ENCODE results near the gene CDH23.

The CDH23 gene

DNA sequence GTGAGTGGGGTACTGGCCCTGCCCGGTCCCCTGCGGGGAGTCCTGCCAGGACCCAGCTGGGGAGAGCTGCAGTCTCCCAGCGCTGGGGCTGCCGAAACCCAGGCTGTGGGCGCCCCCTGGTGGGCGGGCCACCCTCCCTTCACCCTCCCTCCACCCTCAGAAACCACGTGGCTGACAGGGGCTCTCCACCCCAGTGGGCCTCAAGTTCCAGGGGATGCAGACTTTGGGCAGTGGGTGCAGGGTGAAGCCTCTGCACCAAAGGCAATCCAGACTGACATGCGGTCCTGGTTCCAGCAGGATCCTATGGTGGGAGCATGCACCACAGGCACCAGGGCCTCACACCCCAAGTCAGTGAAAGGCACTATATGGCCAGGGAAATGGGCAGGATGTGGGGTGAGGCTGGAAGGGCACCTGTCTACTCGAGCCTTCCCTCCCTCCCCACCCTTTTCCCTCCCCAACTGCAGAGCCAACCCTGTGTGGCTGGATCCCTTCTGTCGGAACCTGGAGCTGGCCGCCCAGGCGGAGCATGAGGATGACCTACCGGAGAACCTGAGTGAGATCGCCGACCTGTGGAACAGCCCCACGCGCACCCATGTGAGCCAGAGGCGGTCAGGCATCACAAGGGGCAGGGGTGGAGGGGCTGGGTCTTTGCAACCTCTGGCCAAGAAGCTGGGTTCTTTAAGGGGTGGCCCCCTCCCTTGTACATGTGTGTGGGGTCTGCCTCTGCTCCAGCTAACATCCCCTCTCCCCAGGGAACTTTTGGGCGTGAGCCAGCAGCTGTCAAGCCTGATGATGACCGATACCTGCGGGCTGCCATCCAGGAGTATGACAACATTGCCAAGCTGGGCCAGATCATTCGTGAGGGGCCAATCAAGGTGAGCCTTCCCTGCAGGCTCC, 415.5 kb downstream of the CDH23 start:
- DNase-seq, result no peak

DNA sequence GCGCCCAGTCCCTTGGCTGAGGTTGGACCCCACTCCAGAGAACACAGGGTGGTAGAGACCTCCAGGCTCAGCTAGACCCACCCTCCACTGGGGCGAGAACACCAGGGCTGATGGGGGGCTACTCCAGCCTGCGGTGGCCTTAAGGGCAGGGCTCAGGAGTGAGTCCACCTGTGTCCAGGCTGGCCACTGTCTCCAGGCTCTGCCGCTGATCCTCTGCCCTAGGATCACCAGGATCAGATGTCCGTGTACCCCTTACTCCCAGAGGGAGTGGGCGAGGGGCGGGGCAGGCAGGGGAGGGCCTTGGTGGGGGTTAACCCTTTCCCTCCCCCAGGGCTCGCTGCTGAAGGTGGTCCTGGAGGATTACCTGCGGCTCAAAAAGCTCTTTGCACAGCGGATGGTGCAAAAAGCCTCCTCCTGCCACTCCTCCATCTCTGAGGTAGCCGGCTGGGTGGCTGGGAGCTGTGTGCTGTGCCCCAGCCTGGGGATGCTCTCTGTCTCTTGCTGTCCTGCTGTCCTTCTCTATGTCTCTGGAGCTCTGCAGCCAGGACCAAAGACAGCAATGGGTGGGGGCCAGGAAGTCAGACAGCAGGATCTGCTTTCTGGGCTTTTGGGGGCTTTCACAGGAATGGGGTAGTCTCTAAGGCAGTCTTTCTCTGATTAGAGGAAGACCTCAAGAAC, 416.3 kb downstream of the CDH23 start:
- DNase-seq, result no peak

- DNase-seq, result no peak
These were observed 418.2 kb downstream of the CDH23 start for GRCh38 chr10:71814922-71815411.

- no peak for DNase-seq
These were observed 418.9 kb downstream of the CDH23 start for GRCh38 chr10:71815515-71816130.

DNA sequence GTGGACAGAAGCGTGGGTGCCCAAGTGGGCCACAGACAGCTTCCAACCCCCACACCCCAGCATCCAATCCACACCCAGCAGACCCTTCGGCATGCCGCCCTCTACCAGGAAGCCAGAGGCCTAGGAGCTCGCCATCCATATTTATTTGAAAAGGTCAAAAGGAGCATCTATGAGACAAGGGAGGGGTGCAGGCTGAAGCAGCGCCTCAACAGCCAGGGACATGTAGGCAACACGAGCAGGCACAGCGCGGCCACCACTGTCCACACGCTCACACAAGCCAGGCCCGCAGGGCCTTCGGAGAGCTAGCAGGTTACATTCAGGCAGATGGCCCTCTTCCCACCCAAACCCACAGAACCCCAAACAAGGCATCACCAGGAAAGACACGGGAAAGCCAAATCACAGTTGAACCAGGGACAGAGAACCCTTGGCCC, 419.7 kb downstream of the CDH23 start:
- DNase-seq, result no peak

- DNase-seq, result no peak
These were observed 420.4 kb downstream of the CDH23 start for GRCh38 chr10:71816936-71817618.

DNA sequence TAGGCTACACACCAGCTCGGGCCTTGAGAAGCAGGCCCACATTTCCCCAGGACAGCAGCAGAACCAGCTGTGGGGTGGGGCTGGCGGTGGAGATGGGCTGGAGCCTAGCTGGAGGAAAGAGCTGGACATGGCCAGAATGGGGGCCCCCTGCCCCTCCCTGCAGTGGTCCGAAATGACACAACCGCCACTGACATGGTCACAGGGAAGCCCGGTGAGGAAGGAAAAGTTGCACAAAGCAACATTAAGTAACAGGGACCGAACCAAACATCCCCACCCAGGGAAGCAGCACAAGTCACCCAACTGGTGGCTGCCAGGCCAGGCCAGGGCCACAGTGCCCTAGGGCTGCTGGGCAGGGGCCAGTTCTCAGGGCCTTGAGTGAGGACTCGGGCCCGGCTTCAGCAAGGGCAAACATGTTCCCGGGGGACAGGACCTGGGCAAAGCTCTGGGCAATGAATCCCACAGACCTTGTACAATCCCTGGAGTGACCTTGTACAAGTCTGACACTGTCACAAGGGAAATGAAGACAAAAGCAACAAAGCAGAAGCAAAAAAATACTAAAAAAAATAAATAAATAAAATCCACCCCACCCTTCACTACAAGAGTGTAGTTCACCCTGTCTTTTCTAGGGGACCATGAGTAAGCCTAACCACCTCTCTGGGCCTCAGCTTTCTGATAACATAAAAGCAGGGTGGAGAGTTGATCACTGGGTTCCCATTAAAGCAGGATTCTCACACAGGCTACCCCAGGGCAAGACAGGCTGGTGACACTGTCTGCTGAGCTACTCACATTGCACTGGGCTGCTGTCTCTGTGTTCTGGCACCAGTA, 421.3 kb downstream of the CDH23 start:
- no peak for DNase-seq

- no peak for DNase-seq
These were observed 422.0 kb downstream of the CDH23 start for GRCh38 chr10:71818674-71819260.

DNA sequence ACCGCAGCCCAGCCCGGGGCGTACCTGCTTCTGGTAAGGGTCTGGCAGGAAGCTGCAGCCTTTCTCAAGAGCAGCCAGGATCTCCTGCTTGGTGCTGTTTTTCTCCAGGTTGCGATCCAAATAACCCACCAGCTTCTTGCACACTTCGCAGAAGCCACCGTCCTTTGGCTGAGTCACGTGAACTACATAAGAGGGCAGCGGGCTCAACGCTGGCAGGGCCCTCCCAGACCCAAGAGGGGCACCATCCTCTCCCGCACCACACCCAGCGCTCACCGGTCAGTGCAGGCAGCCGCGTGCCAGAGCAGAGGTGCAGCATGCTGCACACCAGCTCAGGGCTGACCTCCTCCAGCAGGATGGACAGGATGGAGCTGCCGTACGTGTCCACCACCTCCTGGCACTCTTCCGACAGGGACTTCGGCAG, 422.7 kb downstream of the CDH23 start:
- DNase-seq, result no peak

DNA sequence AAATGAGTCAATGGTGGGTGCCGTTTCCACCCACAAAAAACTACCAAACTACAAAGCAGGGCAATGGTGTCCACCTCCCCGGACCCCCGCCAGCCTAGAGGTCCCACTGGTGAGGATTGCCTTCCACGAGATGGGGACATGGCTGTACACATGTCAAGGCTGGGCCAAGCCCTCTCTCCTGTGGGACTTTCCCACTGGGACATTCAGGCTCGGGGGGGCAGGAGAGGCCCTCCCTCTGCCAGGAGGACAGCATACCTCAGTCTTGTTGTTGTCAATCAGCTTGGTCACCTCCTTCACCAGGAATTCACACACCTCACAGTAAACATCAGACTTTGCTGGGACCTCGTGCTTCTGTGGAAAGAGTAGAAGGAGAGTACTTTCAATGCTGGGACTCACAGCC, 423.3 kb downstream of the CDH23 start:
- DNase-seq, result no peak

DNA sequence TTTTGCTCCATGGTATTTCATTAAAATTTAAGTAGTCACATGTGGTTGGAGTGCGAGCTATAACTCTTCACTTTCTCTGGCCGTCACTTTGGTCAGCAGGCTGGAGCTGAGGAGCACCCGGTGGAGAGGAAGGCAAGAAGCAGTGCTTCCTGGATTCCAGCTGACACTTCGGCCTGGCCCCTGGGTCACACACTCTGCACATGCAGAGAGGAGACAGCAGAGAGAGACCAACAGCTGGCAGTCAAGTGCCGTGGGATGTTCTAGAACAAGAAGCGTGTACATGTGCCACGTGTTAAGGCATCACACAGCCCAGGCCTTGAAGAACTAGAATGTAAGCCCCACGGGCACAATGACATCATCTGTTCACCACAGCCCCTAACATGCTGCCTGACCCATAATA, 424.2 kb downstream of the CDH23 start:
- no peak for DNase-seq

- DNase-seq, result no peak
These were observed 425.4 kb downstream of the CDH23 start for GRCh38 chr10:71821909-71822763.

DNA sequence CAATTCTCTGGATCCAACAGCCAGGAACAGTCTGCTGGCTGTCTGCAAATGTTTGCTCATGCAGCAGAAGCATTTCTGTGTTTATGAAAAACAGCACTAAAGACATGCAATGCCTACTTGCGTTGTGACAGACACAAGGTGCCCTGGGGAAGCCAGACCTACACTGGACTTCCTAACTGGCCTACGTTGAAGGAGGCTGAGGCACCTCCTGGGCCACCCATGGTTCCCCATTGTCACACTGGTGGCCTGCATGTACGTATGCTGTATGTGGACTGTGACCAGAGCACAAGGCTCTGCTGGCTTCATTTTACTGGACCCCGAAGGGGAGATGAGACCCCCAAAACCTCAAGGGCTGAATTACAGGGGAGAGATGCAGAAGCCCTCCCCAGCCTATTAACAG, 426.6 kb downstream of the CDH23 start:
- DNase-seq, result no peak

GRCh38 chr10:71824333-71824732, 427.6 kb downstream of the CDH23 start:
- DNase-seq, result no peak

DNA sequence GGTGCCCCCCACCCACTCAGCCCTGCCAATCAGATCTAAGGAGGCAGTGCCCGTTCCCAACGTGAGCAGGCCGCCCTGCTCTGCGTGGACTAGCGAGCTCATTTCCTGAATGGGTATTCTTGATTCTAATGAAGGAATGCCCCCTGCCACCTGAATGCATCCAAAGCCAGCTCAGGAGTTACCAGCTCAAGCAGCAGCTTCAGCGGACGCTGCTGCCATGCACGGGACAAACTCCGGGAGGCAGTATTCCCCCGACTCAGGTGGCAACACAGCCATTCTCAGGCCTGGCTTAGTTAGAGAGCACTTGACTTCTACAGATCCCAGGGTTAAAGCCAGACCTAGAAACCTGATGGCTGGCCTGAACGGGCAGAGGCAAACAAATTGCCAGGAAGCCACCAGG, 428.5 kb downstream of the CDH23 start:
- DNase-seq, result no peak

GRCh38 chr10:71827852-71828251, 431.1 kb downstream of the CDH23 start:
- no peak for DNase-seq

DNA sequence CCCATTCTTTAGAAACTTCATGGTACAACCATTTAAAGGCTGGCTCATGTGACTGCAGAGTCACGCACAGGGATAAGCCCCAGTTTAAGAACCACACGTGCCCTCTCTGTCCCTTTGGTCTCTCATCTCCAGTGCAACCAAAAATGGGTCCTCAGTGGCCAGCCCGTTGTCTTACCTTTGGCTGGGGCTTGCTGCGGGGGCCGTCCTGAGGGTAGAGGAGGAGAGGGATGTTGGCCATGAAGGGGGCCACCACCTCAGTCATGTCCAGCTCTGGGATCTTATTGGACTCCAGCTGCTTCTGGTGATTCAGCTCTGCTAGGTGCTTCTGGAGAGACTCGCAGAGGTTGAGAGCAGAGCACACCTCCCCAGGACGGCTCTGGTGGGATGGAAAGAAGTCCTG, 432.0 kb downstream of the CDH23 start:
- DNase-seq, result no peak

GRCh38 chr10:71829171-71829570, 432.5 kb downstream of the CDH23 start:
- DNase-seq, result no peak

- DNase-seq, result no peak
These were observed 433.2 kb downstream of the CDH23 start for GRCh38 chr10:71829896-71830295.

- DNase-seq, result no peak
These were observed 434.0 kb downstream of the CDH23 start for GRCh38 chr10:71830726-71831125.

Data from NCI-H524 treated with DMSO at 0.1 percent for 48 hours (cell line).